Brain pericyte (primary cell): ENCODE results near the gene BFSP1.

Experiments used
- DNase-seq: peaks from one replicate; pipeline ENCODE4 v3.0.0-alpha.2; 2012; ENCODE audit warnings: low read depth, low spot score

Gene BFSP1

GRCh38 chr20:17497821-17498580 is 33.2 kb downstream of the BFSP1 start:
- DNase-seq, result no peak

- DNase-seq, result no peak
Measured at GRCh38 chr20:17495826-17496225, 35.4 kb downstream of the BFSP1 start.

GRCh38 chr20:17494201-17494600 is 37.0 kb downstream of the BFSP1 start:
- DNase-seq, result no peak

GRCh38 chr20:17493173-17493572 is 38.0 kb downstream of the BFSP1 start:
- DNase-seq, result no peak

- DNase-seq, result no peak
Measured at GRCh38 chr20:17491488-17491887, 39.7 kb downstream of the BFSP1 start.

- no peak for DNase-seq
Measured at GRCh38 chr20:17491041-17491440, 40.1 kb downstream of the BFSP1 start.

GRCh38 chr20:17490501-17490900 is 40.7 kb downstream of the BFSP1 start:
- no peak for DNase-seq

GRCh38 chr20:17488916-17489600 is 42.1 kb downstream of the BFSP1 start:
- no peak for DNase-seq

GRCh38 chr20:17485017-17485416 is 46.2 kb downstream of the BFSP1 start:
- DNase-seq, result no peak

- DNase-seq, result no peak
Measured at GRCh38 chr20:17482536-17482935, 48.6 kb downstream of the BFSP1 start.

GRCh38 chr20:17481661-17482060 is 49.5 kb downstream of the BFSP1 start:
- no peak for DNase-seq

GRCh38 chr20:17480696-17481095 is 50.5 kb downstream of the BFSP1 start:
- DNase-seq, result no peak

GRCh38 chr20:17479063-17479657 is 52.0 kb downstream of the BFSP1 start:
- DNase-seq, result no peak

GRCh38 chr20:17473659-17474058 is 57.5 kb downstream of the BFSP1 start:
- DNase-seq, result no peak

GRCh38 chr20:17471606-17472187 is 59.5 kb downstream of the BFSP1 start:
- no peak for DNase-seq

- no peak for DNase-seq
Measured at GRCh38 chr20:17470973-17471372, 60.2 kb downstream of the BFSP1 start.

- DNase-seq, result no peak
Measured at GRCh38 chr20:17470521-17470920, 60.7 kb downstream of the BFSP1 start.

- DNase-seq, result no peak
Measured at GRCh38 chr20:17469246-17470030, 61.7 kb downstream of the BFSP1 start.

GRCh38 chr20:17468073-17468840 is 62.9 kb downstream of the BFSP1 start:
- no peak for DNase-seq

- DNase-seq, result no peak
Measured at GRCh38 chr20:17467120-17467655, 64.0 kb downstream of the BFSP1 start.

- no peak for DNase-seq
Measured at GRCh38 chr20:17466641-17467040, 64.5 kb downstream of the BFSP1 start.
